ENCODE results near the gene VASP. TPM values are rescaled to one million over a fixed set of nuclear protein-coding genes. Genes with fewer than 3 reads are reported as not detected.
A peak's percentile ranks its signal among the peaks of the same experiment; 100 is the strongest.
"Not testable (repeated sequence)": the region's sequence is repeated elsewhere in the genome, so short reads cannot be mapped to it uniquely, and the experiment has no call there.

Gene VASP
- polyA plus RNA-seq, 5 donors = 47.8 to 59.7 (median 57.2) TPM

GRCh38 chr19:45494261-45494916, 12.9 kb upstream of the VASP start:
- DNase-seq = no peak

DNA sequence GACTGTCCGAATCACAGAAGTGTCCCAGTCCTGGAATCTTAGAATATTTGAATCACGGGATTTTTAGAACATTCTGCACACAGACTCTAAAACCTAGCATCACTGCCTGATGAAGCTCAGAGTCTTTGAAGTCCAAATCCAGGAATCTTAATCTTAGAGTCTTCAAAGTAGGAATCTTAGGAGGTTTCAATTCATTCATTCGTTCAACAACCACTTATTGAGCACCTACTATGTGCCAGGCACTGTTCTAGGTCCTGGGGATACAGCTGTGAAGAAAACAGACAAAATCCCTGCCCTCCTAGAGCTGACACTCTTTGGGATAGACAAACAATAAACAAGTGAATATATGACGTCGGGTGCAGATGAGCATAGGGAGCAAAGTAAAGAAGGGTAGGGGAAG, 12.1 kb upstream of the VASP start:
- no peak for DNase-seq

GRCh38 chr19:45496349-45496953, 10.8 kb upstream of the VASP start:
- peak in 1 of 2 donors; percentile 36 for DNase-seq

GRCh38 chr19:45497791-45498190, 9.5 kb upstream of the VASP start:
- no peak for DNase-seq

- no peak for DNase-seq
Observed at GRCh38 chr19:45498411-45499195, 8.7 kb upstream of the VASP start, which contains the start of gene PPM1N. TSS of gene PPM1N (plus strand) at chr19:45498443. CDS start at chr19:45498473, 30 bp downstream.

DNA sequence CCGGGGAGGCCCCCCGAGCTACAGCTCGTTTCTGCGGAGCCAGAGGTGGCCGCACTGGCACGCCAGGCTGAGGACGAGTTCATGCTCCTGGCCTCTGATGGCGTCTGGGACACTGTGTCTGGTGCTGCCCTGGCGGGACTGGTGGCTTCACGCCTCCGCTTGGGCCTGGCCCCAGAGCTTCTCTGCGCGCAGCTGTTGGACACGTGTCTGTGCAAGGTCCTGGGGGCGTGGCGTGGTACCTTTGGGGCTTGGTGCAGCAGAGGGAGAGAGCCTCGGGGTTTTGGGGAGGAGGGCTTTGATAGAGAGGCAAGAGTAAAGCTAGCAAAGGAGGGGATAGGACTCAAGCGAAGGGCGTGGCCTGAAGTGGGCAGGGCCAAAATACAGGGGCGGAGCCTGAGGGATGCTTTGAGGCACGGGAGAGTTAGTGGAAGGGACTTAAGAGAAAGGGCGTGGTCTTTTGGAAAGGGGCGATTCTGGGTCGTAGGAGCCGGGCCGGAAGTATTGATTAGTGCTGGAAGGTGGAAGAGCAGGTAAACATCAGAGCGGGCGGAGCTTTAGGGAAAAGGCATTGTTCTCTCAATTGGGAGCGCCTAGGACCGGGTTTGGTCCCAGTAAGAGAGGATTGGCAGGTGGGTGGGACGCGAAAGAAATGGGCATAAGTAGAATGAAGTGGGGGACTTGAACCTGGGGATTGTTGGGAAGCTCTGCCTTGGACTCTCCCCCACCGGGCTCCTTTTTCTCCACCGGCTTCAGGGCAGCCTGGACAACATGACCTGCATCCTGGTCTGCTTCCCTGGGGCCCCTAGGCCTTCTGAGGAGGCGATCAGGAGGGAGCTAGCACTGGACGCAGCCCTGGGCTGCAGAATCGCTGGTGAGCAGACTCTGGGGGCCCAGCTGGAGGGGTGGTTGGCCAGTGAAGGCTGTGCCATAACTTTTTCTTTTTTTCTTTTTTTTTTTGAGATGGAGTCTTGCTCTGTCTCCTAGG, 7.8 kb upstream of the VASP start:
- DNase-seq = no peak

- no peak for DNase-seq
Observed at GRCh38 chr19:45500918-45501729, 6.2 kb upstream of the VASP start.

DNA sequence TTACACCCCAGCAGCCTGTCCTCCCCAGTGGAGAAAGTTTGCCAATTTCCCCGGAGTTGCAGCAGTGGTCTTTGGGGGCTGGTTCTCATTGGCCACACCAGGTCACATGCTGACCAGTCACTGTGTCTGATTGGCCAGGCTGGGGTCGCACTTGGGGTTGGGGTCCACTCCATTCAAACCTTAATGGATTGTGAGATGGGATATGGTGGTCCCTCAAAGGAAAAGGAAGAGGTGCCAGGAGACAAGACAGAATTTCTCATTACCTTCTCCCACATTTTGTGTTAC, 5.6 kb upstream of the VASP start:
- no peak for DNase-seq

- DNase-seq = no peak
Observed at GRCh38 chr19:45502111-45502510, 5.2 kb upstream of the VASP start.

DNA sequence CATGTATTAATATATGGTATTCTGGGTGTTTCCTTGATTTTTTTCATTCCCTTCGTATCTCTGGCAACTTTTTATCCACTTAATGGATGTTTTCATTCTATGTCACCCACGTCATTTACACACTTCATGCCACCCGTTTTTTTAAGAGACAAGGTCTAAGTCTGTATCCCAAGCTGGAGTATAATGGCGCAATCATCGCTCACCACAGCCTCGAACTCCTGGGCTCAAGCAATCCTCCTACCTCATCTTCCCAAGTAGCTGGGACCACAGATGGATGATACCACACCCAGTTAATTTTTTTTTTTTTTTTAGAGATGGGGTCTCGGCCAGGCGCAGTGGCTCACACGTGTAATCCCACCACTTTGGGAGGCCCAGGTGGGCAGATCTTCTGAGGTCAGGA, 3.4 kb upstream of the VASP start:
- no peak for DNase-seq

GRCh38 chr19:45505151-45505995, 1.9 kb upstream of the VASP start:
- DNase-seq = no peak

GRCh38 chr19:45505996-45506245, 1.4 kb upstream of the VASP start:
- DNase-seq = no peak

DNA sequence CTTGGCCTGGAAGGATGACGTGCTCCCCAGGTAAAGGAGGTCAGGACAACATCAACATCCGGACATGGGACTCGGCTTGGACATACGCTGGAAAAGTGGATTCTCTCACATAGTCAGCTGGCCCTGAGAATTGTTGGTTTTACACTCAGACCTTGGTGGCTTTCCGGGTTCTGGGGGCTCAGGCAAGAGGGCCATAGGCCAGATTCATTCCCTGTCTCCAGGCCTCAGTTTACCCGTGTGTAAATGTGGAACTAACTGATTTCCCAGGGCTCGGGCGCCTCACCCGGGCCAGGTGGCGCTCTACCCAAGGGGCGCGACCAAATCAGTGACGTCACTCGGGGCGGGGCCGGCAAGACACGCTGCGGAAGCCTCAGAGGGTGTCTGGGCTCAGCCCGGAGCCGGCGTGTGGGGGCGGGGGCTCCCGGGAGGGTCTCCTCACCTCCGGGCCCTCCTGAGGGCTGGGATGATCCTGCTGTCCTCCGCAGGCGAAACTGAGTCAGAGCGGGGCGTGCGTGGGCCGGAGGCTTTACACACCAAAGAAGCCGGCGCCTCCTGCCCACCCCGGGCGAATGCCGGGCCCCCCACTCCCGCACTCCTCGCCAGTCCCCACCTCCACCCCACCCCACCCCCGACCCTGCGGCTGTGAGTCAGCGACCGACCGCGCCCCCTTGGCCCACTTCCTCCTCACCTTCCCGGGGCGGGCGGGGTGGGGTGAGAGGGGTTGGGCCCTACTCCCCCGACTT, 862 bp upstream of the VASP start:
- DNase-seq = peak; percentile 85 to 90

GRCh38 chr19:45507872-45508416, 665 bp downstream of the VASP start:
- no peak for DNase-seq

DNA sequence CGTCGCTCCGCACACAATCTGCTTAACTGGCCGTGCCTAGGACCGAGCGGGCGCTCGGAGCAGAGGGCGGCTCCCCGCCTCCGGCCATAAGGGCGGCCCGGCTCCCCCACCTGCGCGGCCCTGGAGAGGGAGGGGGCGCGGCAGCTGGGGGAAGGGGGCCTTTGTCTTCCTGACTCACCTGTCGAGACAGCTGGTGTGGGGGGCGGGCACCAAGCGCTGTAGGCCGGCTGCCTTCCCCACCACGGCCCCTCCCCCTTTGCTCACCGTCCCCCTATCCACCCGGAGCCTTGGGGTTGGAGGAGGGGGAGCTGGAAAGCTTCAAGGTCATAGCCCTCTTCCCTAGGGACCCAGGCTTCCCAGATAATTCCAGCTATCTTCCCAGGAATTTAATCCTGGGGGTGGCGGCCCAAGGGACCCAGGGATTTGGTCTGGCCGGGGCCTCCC, 1.2 kb downstream of the VASP start:
- no peak for DNase-seq

GRCh38 chr19:45508861-45509691, 1.8 kb downstream of the VASP start:
- DNase-seq = no peak

- DNase-seq = no peak
Observed at GRCh38 chr19:45509692-45510015, 2.4 kb downstream of the VASP start.

- not testable (repeated sequence) for DNase-seq
Observed at GRCh38 chr19:45510352-45510751, 3.1 kb downstream of the VASP start.
